H1 (cell line): ENCODE data around the gene OR52M1. TPM values are rescaled to one million over a fixed set of nuclear protein-coding genes. Genes with fewer than 3 reads are reported as not detected.

Experiments used
- CTCF ChIA-PET: fragments of 300-600 bp; sonication (Branson Sonifier 250); formaldehyde crosslinking; loops from one replicate; lab custom pipeline; 2021; ENCODE audit not compliant: partially characterized antibody; lab: Charles Lee
- POLR2A ChIA-PET: fragments of 300-600 bp; sonication (Branson Sonifier 250); formaldehyde crosslinking; loops from one replicate; lab custom pipeline; 2021; ENCODE audit warnings: inconsistent platforms; ENCODE audit not compliant: partially characterized antibody; lab: Charles Lee
- DNase-seq, 2 experiments: peaks; one replicate each; pipeline versions ENCODE4 v3.0.0 to v3.0.0-alpha.2; 2010 to 2022; ENCODE audit warnings: low spot score in 2 of 2, low read depth in 1 of 2, mixed read lengths in 1 of 2
- FAIRE-seq: peaks from 2 replicates; lab custom pipeline; 2011; peaks lifted over from hg19 to GRCh38; lab: Jason Lieb, UNC
- H2AFZ ChIP-seq: 2 replicates; pipeline ENCODE4 v1.8.1; 2012; ENCODE audit warnings: low read length, inconsistent platforms
- H2AK5ac ChIP-seq: 2 replicates; pipeline ENCODE4 v1.6.1; 2013; ENCODE audit warnings: low read depth, low read length
- H2BK120ac ChIP-seq: replicated peaks from 2 replicates; pipeline ENCODE3; 2013; ENCODE audit warnings: low read depth, low read length, inconsistent platforms
- H2BK12ac ChIP-seq: 2 replicates; pipeline ENCODE4 v1.6.1; 2013; ENCODE audit warnings: low read depth, low read length
- H2BK15ac ChIP-seq: 2 replicates; pipeline ENCODE4 v1.6.1; 2013; ENCODE audit warnings: low read length
- H2BK20ac ChIP-seq: 2 replicates; pipeline ENCODE4 v1.6.1; 2013; ENCODE audit warnings: low read length
- H2BK5ac ChIP-seq: 2 replicates; pipeline ENCODE4 v1.6.1; 2013; ENCODE audit warnings: low read depth, low read length
- H3K14ac ChIP-seq: 2 replicates; pipeline ENCODE4 v1.6.1; 2013; ENCODE audit warnings: inconsistent platforms; ENCODE audit not compliant: insufficient read length
- H3K18ac ChIP-seq: 2 replicates; pipeline ENCODE4 v1.6.1; 2013; ENCODE audit warnings: low read length; ENCODE audit errors: extremely low read depth
- H3K23ac ChIP-seq: 2 replicates; pipeline ENCODE4 v1.6.1; 2013; ENCODE audit warnings: inconsistent platforms; ENCODE audit not compliant: insufficient read length
- H3K23me2 ChIP-seq: 2 replicates; pipeline ENCODE4 v1.6.1; 2013; ENCODE audit warnings: low read depth, low read length
- H3K27ac ChIP-seq: 2 replicates; pipeline ENCODE4 v1.6.1; 2011; ENCODE audit warnings: low read depth, low read length, inconsistent platforms
- H3K27me3 ChIP-seq, 4 experiments: replicated peaks in 1 of 4; 1 replicate in 1 of 4; 2 replicates in 3 of 4; pipeline versions ENCODE4 v1.6.1 to v1.8.1; 2011 to 2013; ENCODE audit warnings: low read length in 3 of 4, mild to moderate bottlenecking in 3 of 4, inconsistent platforms in 2 of 4, mixed read lengths in 2 of 4, moderate library complexity in 1 of 4; ENCODE audit not compliant: control insufficient read depth in 3 of 4, insufficient read depth in 3 of 4; ENCODE audit errors: extremely low read depth in 1 of 4
- H3K36me3 ChIP-seq, 4 experiments: 2 replicates each; pipeline versions ENCODE4 v1.6.1 to v1.8.1; 2011 to 2013; ENCODE audit warnings: mild to moderate bottlenecking in 4 of 4, low read length in 3 of 4, moderate library complexity in 2 of 4, control low read depth in 1 of 4, inconsistent platforms in 1 of 4; ENCODE audit not compliant: insufficient read depth in 4 of 4, control insufficient read depth in 2 of 4
- H3K4ac ChIP-seq: replicated peaks from 2 replicates; pipeline ENCODE3; 2013; ENCODE audit warnings: low read length, low read depth, mixed read lengths, inconsistent platforms; ENCODE audit not compliant: insufficient read length
- H3K4me1 ChIP-seq, 4 experiments: replicated peaks in 1 of 4; 1 replicate in 1 of 4; 2 replicates in 3 of 4; pipeline versions ENCODE4 v1.6.1 to v1.8.1; 2011 to 2013; ENCODE audit warnings: low read length in 3 of 4, inconsistent platforms in 2 of 4, mixed read lengths in 1 of 4; ENCODE audit not compliant: insufficient read depth in 4 of 4, control insufficient read depth in 3 of 4
- H3K4me2 ChIP-seq, 2 experiments: 2 replicates each; pipeline versions ENCODE4 v1.6.1 to v1.8.1; 2011 to 2013; ENCODE audit warnings: low read depth in 2 of 2, low read length in 2 of 2, control low read depth in 1 of 2, inconsistent platforms in 1 of 2, mild to moderate bottlenecking in 1 of 2; ENCODE audit not compliant: insufficient read depth in 1 of 2
- H3K4me3 ChIP-seq, 4 experiments: fragments of 200-600, 300-600 bp in 1 of 4; sonication (generic), shearing (Covaris generic), sonication (Bioruptor Twin) in 1 of 4; 2 replicates each; pipeline versions ENCODE4 v1.5.1 to v1.8.1; 2011 to 2016; ENCODE audit warnings: low read length in 4 of 4, low read depth in 3 of 4, control low read depth in 2 of 4, inconsistent platforms in 2 of 4, mild to moderate bottlenecking in 2 of 4, mixed read lengths in 1 of 4, moderate library complexity in 1 of 4; ENCODE audit not compliant: insufficient read depth in 2 of 4; ENCODE audit errors: extremely low read depth in 1 of 4
- H3K56ac ChIP-seq: replicated peaks from 2 replicates; pipeline ENCODE3; 2013; ENCODE audit warnings: low read depth, mild to moderate bottlenecking, mixed read lengths, low read length, inconsistent platforms; ENCODE audit not compliant: insufficient read length
- H3K79me1 ChIP-seq: 2 replicates; pipeline ENCODE4 v1.6.1; 2013; ENCODE audit warnings: low read depth, low read length, control low read depth
- H3K79me2 ChIP-seq, 2 experiments: 2 replicates each; pipeline versions ENCODE4 v1.6.1 to v1.8.1; 2012 to 2013; ENCODE audit warnings: low read length in 2 of 2, mild to moderate bottlenecking in 2 of 2, inconsistent platforms in 1 of 2; ENCODE audit not compliant: insufficient read depth in 2 of 2, control insufficient read depth in 1 of 2
- H3K9ac ChIP-seq, 4 experiments: replicated peaks in 1 of 4; 1 replicate in 1 of 4; 2 replicates in 3 of 4; pipeline versions ENCODE4 v1.6.1 to v1.8.1; 2011 to 2013; ENCODE audit warnings: low read depth in 3 of 4, low read length in 3 of 4, control low read depth in 2 of 4, mild to moderate bottlenecking in 2 of 4, moderate library complexity in 2 of 4, inconsistent platforms in 1 of 4; ENCODE audit errors: extremely low read depth in 1 of 4
- H3K9me3 ChIP-seq, 2 experiments: 2 replicates each; pipeline versions ENCODE4 v1.6.1 to v1.8.1; 2012 to 2013; ENCODE audit warnings: mild to moderate bottlenecking in 2 of 2, moderate library complexity in 2 of 2, control low read depth in 1 of 2, inconsistent platforms in 1 of 2, low read depth in 1 of 2, low read length in 1 of 2, mixed read lengths in 1 of 2; ENCODE audit not compliant: insufficient read depth in 2 of 2
- H4K20me1 ChIP-seq, 2 experiments: replicated peaks in 1 of 2; 2 replicates each; pipeline versions ENCODE3 to v1.8.1; 2011 to 2013; ENCODE audit warnings: inconsistent platforms in 2 of 2, low read length in 2 of 2, mild to moderate bottlenecking in 1 of 2; ENCODE audit not compliant: insufficient read depth in 2 of 2, control insufficient read depth in 1 of 2
- H4K5ac ChIP-seq: 2 replicates; pipeline ENCODE4 v1.6.1; 2013; ENCODE audit warnings: low read length, low read depth, mixed read lengths, inconsistent platforms; ENCODE audit not compliant: insufficient read length
- H4K8ac ChIP-seq: 2 replicates; pipeline ENCODE4 v1.8.0; 2013; ENCODE audit warnings: mild to moderate bottlenecking, moderate library complexity, low read length, inconsistent platforms; ENCODE audit not compliant: insufficient read depth; ENCODE audit errors: extremely low read depth
- H4K91ac ChIP-seq: replicated peaks from 2 replicates; pipeline ENCODE3; 2013; ENCODE audit warnings: low read length, mixed read lengths, inconsistent platforms; ENCODE audit not compliant: insufficient read length
- ASH2L ChIP-seq: fragments of 200-600, 300-600 bp; sonication (generic); IDR thresholded peaks from one replicate; pipeline ENCODE4 v1.7.1; 2017; ENCODE audit warnings: low read length
- WGBS, 2 experiments: shearing (Covaris generic) in 1 of 2; methylation state at CpG; one replicate each; pipeline versions ENCODE4 v1.1.6 to v1.1.7; 2013 to 2015; ENCODE audit warnings: low lambda C conversion rate in 2 of 2, mixed read lengths in 2 of 2, inconsistent platforms in 1 of 2, low coverage in 1 of 2, missing lambda C conversion rate in 1 of 2; ENCODE audit not compliant: insufficient replicate concordance in 2 of 2, insufficient coverage in 1 of 2, insufficient read length in 1 of 2; ENCODE audit errors: extremely low coverage in 1 of 2, missing lambda C conversion rate in 1 of 2; 5-methylcytosine and 5-hydroxymethylcytosine counted together
- polyA plus RNA-seq, 7 experiments: library from polyadenylated mRNA; depleted of rRNA in 3 of 7; stranded (reverse) in 5 of 7; unstranded in 2 of 7; fragments of >200 nt in 5 of 7; fragments of 200-250 nt in 2 of 7; gene quantifications; 1 replicate in 5 of 7; 2 replicates in 1 of 7; 4 replicates in 1 of 7; pipeline versions ENCODE4 v1.2.1 to v1.2.3, GENCODE V29; 2011 to 2013; ENCODE audit warnings: missing spikeins in 2 of 7, mixed read lengths in 2 of 7
- total RNA-seq: library from RNA; stranded (reverse); fragmentation: NEBNext Ultra II Directional; extraction: Animal tissue kit (Norgen Biotek cat#: 25700); gene quantifications from 2 replicates; pipeline ENCODE4 v1.2.1, GENCODE V29; 2021

Gene OR52M1
- total and polyA plus RNA-seq, 2 of the 8 experiments (the other 6 are each of a cell fraction or from before 2014, with no cell fraction given), result not detected

- Histone ChIP-seq H2BK120ac (no peak overlapping the region), H2BK12ac (no peak overlapping the region), H3K4me2 (no peak overlapping the region), H2BK15ac (no peak overlapping the region), H3K4me3 (no peak overlapping the region), H4K91ac (no peak overlapping the region), H2AFZ (no peak overlapping the region), H3K56ac (no peak overlapping the region), H2BK5ac (no peak overlapping the region), H3K9ac (no peak overlapping the region), H3K9me3 (no peaks in the 10 kb centered on the region), H3K14ac (no peak overlapping the region), H3K36me3 (no peaks in the 10 kb centered on the region), H4K5ac (no peak overlapping the region), H4K20me1 (no peaks in the 10 kb centered on the region), H3K23ac (no peak overlapping the region), H3K23me2 (no peaks in the 10 kb centered on the region), H3K79me2 (no peaks in the 10 kb centered on the region), H3K18ac (no peak overlapping the region), H3K27ac (no peak overlapping the region), H3K79me1 (no peaks in the 10 kb centered on the region), H2AK5ac (no peak overlapping the region), H4K8ac (no peak overlapping the region), H3K4ac (no peak overlapping the region), H3K27me3 (no peaks in the 10 kb centered on the region), H2BK20ac (no peak overlapping the region), H3K4me1 (no peaks in the 10 kb centered on the region; a peak in 1 of 7 replicates)
- FAIRE-seq (no peak), DNase-seq (no peak)
- ChIA-PET POLR2A (no interaction called here), CTCF (interaction anchor here (0.8 to 5.3 kb wide), 4 partner anchors 9 to 391 kb away, joined by 3 to 20 read pairs (median 4); no protein-coding TSS in a partner anchor)
- WGBS, 2 experiments, result 98% methylated on average over 6 of the region's 6 CpGs; no CpG with 5 or more reads in 1 of the 2 experiments
- TF ChIP-seq ASH2L, result no peak
Measured at GRCh38 chr11:4578624-4579023, 33.6 kb downstream of the OR52M1 start.
